Calu3 (cell line): ENCODE results near the gene GTF2A1. TPM values are rescaled to one million over a fixed set of nuclear protein-coding genes. Genes with fewer than 3 reads are reported as not detected.

ENCODE experiments used
- BruUV-seq: library from RNA; stranded (reverse); fragments of 400-500 nt; replicated peaks from 2 replicates; lab custom pipeline; 2021; lab: Mats Ljungman, UMichigan
- CTCF ChIA-PET: fragments of 300-600 bp; sonication (Branson Sonifier 250); formaldehyde crosslinking; loops from one replicate; lab custom pipeline; 2022; ENCODE audit warnings: antibody characterized with exemption; lab: Charles Lee
- DNase-seq: peaks from one replicate; pipeline ENCODE4 v3.0.0; 2022
- H3K27ac Mint-ChIP-seq: one replicate; pipeline ENCODE4 v1.8.0; 2022; ENCODE audit warnings: mixed read lengths; ENCODE audit not compliant: unreplicated experiment
- H3K27me3 Mint-ChIP-seq: one replicate; pipeline ENCODE4 v1.8.0; 2022; ENCODE audit warnings: mixed read lengths; ENCODE audit not compliant: unreplicated experiment
- H3K36me3 Mint-ChIP-seq: one replicate; pipeline ENCODE4 v1.8.0; 2022; ENCODE audit warnings: mild to moderate bottlenecking, moderate library complexity, mixed read lengths; ENCODE audit not compliant: insufficient read depth, unreplicated experiment
- H3K4me1 Mint-ChIP-seq: one replicate; pipeline ENCODE4 v1.8.0; 2022; ENCODE audit warnings: mild to moderate bottlenecking, low read depth, mixed read lengths; ENCODE audit not compliant: unreplicated experiment
- H3K4me3 Mint-ChIP-seq: one replicate; pipeline ENCODE4 v1.8.0; 2022; ENCODE audit warnings: mild to moderate bottlenecking, low read depth, moderate library complexity, mixed read lengths; ENCODE audit not compliant: unreplicated experiment
- H3K9me3 Mint-ChIP-seq: one replicate; pipeline ENCODE4 v1.8.0; 2022; ENCODE audit warnings: low read depth, mixed read lengths; ENCODE audit not compliant: unreplicated experiment
- intact Hi-C: fragments of 100-400 bp; cut with micrococcal nuclease; formaldehyde crosslinking; loops from one replicate; pipeline ENCODE4 v1.10.0; 2022; ENCODE audit not compliant: unreplicated experiment
- total RNA-seq: library from RNA; stranded (reverse); gene quantifications from 2 replicates; pipeline ENCODE4 v1.2.3, GENCODE V29; 2022
- TF ChIP-seq, protein P1 (sequence below): fragments of 200-600 bp; IDR thresholded peaks from one replicate; pipeline ENCODE4 v1.8.0; 2022; ENCODE audit warnings: antibody characterized with exemption; ENCODE audit not compliant: unreplicated experiment

Gene GTF2A1
- total RNA-seq, 1 experiment from 2014 or later = 45.6 TPM

DNA sequence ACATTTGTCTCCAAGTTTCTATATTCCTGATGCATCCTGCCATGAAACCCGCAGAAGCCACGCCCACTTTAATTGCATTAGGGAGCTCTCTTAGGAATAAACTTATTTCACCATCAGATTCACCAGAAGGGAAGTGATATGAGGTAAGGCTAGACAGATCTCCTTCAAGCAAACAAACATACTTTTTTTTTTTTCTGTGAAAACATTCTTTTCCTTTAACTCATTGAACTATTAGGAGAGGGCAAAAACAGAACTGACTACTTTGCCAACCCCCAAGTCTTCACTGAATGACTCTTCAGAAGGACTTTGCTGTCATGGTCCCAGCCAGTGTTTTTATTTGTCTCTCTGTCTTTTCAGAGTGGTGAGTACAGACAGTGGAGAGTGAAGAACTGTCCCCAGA lies 48.4 kb downstream of the GTF2A1 start:
- CTCF ChIA-PET = interaction anchor here (0.7 kb wide), 1 partner anchor 244 kb away, joined by 4 read pairs; no protein-coding TSS in a partner anchor
- Mint-ChIP-seq H3K4me1 (peaks cover 8% of the 10 kb centered on the region), H3K4me3 (no peak overlapping the region), H3K36me3 (peaks cover 11% of the 10 kb centered on the region), H3K9me3 (no peaks in the 10 kb centered on the region), H3K27me3 (no peaks in the 10 kb centered on the region), H3K27ac (no peak overlapping the region)
- no peak for DNase-seq
- no TSS peak for BruUV-seq
- TF ChIP-seq, protein P1, sequence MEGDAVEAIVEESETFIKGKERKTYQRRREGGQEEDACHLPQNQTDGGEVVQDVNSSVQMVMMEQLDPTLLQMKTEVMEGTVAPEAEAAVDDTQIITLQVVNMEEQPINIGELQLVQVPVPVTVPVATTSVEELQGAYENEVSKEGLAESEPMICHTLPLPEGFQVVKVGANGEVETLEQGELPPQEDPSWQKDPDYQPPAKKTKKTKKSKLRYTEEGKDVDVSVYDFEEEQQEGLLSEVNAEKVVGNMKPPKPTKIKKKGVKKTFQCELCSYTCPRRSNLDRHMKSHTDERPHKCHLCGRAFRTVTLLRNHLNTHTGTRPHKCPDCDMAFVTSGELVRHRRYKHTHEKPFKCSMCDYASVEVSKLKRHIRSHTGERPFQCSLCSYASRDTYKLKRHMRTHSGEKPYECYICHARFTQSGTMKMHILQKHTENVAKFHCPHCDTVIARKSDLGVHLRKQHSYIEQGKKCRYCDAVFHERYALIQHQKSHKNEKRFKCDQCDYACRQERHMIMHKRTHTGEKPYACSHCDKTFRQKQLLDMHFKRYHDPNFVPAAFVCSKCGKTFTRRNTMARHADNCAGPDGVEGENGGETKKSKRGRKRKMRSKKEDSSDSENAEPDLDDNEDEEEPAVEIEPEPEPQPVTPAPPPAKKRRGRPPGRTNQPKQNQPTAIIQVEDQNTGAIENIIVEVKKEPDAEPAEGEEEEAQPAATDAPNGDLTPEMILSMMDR = no peak
- intact Hi-C loops = no loop called here

DNA sequence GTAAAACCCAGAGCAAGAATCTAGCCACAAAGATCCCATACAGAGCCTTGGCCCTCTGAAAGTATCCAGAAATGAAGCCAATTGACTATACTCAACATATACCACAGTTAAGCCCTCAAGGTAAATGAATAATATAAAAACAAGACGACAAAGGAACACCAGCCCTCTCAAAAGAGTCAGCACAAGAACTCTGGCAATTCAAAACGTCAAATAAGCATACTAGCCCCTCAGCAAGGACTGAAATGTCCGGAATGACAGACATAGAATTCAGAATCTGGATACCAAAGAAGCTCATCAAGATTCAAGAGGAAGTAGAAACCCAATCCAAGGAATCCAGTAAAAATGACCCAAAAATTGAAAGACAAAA lies 49.9 kb downstream of the GTF2A1 start:
- DNase-seq = no peak
- H3K4me1 Mint-ChIP-seq = peaks cover 8% of the 10 kb centered on the region
- no peaks in the 10 kb centered on the region for H3K9me3 Mint-ChIP-seq
- CTCF ChIA-PET = interaction anchor here (1.0 to 2.1 kb wide), 3 partner anchors 174 to 183 kb away, joined by 3 to 14 read pairs (median 8); no protein-coding TSS in a partner anchor
- TF ChIP-seq, protein P1 = no peak
- H3K27me3 Mint-ChIP-seq = no peaks in the 10 kb centered on the region
- H3K27ac Mint-ChIP-seq = peak overlapping the region; percentile 47
- TSS peak; percentile 93 for BruUV-seq
- peaks cover 11% of the 10 kb centered on the region for H3K36me3 Mint-ChIP-seq
- H3K4me3 Mint-ChIP-seq = peak overlapping the region; percentile 87
- intact Hi-C loops = loop anchor here (2.0 kb wide), 1 partner anchor 216 kb away; the partner anchor contains the start of gene TSHR

DNA sequence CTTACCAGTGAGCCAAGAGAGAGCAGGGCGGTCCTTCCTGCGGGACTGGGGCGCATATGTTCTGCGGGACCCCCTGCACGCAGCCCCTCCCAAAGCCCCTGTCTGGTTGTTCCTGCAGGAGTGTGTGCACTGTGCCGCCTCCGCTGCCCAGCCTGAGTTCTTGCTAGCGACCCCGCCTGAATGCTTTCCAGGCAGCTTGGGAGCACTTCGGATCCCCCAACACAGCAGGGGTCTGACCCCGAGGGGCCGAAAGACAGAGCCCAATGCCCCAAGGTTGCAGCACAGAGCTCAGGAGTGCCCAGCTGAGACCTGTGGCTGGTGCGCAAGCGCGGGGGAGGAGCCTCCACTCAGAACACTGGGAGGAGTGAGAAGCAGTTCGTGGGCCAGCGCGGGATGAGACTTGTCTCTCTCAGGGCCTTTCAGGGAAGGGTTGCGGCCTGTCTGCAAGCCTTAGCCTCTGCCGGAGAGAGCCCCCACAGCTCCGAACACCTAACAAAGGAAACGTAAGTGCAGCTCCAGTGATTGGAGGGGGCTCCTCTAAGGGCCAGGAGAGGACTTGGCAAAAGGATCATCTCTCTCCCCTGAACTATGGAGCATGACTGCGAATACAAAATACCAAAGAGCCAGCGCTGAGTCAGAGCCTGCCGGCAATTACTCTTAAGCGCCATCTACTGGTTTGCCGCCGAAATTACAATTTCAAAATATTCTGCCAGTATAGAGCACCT lies 50.5 kb downstream of the GTF2A1 start:
- Mint-ChIP-seq H3K4me3 (peak overlapping the region; percentile 87), H3K36me3 (peaks cover 11% of the 10 kb centered on the region), H3K27ac (peak overlapping the region; percentile 47), H3K27me3 (no peaks in the 10 kb centered on the region), H3K4me1 (peaks cover 8% of the 10 kb centered on the region), H3K9me3 (no peaks in the 10 kb centered on the region)
- TF ChIP-seq, protein P1 = peak; percentile 72
- intact Hi-C loops = loop anchor here (2.0 kb wide), 1 partner anchor 215 kb away; the partner anchor contains the start of gene TSHR
- CTCF ChIA-PET = interaction anchor here (0.6 to 2.1 kb wide), 4 partner anchors 174 to 295 kb away, joined by 3 to 14 read pairs (median 6); no protein-coding TSS in a partner anchor
- DNase-seq = peak; percentile 78
- no TSS peak for BruUV-seq

DNA sequence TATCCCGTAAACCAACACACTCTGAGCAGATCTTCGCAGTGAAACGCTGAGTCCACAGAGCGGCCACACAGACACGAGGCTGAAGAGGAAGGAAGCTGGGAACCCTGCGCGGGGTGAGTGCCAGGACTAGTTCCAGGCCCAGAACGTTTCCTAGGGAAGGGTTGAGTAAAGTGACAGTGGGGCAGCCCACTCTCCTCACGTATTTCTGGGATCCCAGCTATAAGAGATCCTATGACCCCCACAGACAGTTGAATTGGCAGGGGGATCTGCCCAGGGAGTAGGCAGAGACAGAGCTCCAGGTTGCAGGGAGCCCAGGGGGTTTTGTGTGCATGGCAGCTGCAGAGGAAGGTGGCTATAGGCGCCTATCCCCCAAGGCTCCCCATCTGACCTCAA lies 51.1 kb downstream of the GTF2A1 start:
- Mint-ChIP-seq H3K27ac (no peak overlapping the region), H3K4me1 (peaks cover 8% of the 10 kb centered on the region), H3K9me3 (no peaks in the 10 kb centered on the region), H3K27me3 (no peaks in the 10 kb centered on the region), H3K36me3 (peaks cover 11% of the 10 kb centered on the region), H3K4me3 (peak overlapping the region; percentile 87)
- CTCF ChIA-PET = interaction anchor here (0.6 to 2.1 kb wide), 5 partner anchors 54 to 295 kb away, joined by 3 to 14 read pairs (median 5); no protein-coding TSS in a partner anchor
- no peak for DNase-seq
- intact Hi-C loops = loop anchor here (2.0 to 10.0 kb wide), 2 partner anchors 215 to 1115 kb away; partner anchors contain the start of gene TSHR
- TF ChIP-seq, protein P1 = no peak
- BruUV-seq = no TSS peak
